SJSA1 (cell line): ENCODE results near the gene CD48. TPM values are rescaled to one million over a fixed set of nuclear protein-coding genes. Genes with fewer than 3 reads are reported as not detected.
"Not testable (repeated sequence)": the region's sequence is repeated elsewhere in the genome, so short reads cannot be mapped to it uniquely, and the experiment has no call there.

ENCODE experiments used
- DNase-seq, 2 experiments: peaks; one replicate each; pipeline ENCODE4 v3.0.0-alpha.2; 2015 to 2020; ENCODE audit warnings: low spot score in 2 of 2, low read depth in 1 of 2
- H3K27ac ChIP-seq: fragments of 250-450 bp; sonication (Bioruptor Pico); 2 replicates; pipeline ENCODE4 v1.5.1; 2020; ENCODE audit warnings: mild to moderate bottlenecking, moderate library complexity
- H3K27me3 ChIP-seq: fragments of 250-450 bp; sonication (Bioruptor Pico); replicated peaks from 2 replicates; pipeline ENCODE4 v1.5.1; 2020; ENCODE audit warnings: mild to moderate bottlenecking, moderate library complexity
- H3K36me3 ChIP-seq: fragments of 250-450 bp; sonication (Bioruptor Pico); 2 replicates; pipeline ENCODE4 v1.5.1; 2020; ENCODE audit warnings: mild to moderate bottlenecking
- H3K4me1 ChIP-seq: fragments of 250-450 bp; sonication (Bioruptor Pico); replicated peaks from 2 replicates; pipeline ENCODE4 v1.6.1; 2021; ENCODE audit warnings: mild to moderate bottlenecking
- H3K4me3 ChIP-seq: fragments of 250-450 bp; sonication (Bioruptor Pico); 2 replicates; pipeline ENCODE4 v1.5.1; 2020; ENCODE audit warnings: mild to moderate bottlenecking
- H3K9me3 ChIP-seq: fragments of 250-450 bp; sonication (Bioruptor Pico); replicated peaks from 2 replicates; pipeline ENCODE4 v1.5.1; 2020; ENCODE audit warnings: mild to moderate bottlenecking
- total RNA-seq: library from RNA; depleted of rRNA; stranded (reverse); fragments of >200 nt; shearing (Covaris generic); gene quantifications from 2 replicates; pipeline ENCODE4 v1.2.3, GENCODE V29; 2014

Gene CD48
- total RNA-seq, 1 experiment from 2014 or later = not detected

GRCh38 chr1:160714034-160714648 is 2.5 kb upstream of the CD48 start:
- not testable (repeated sequence) for DNase-seq, H3K9me3 ChIP-seq, H3K36me3 ChIP-seq, H3K4me3 ChIP-seq, H3K4me1 ChIP-seq, H3K27ac ChIP-seq
- H3K27me3 ChIP-seq = peaks cover 13% of the 10 kb centered on the region

- Histone ChIP-seq H3K9me3 (no peaks in the 10 kb centered on the region), H3K4me1 (no peaks in the 10 kb centered on the region)
Observed at GRCh38 chr1:160713161-160713560, 1.5 kb upstream of the CD48 start.

GRCh38 chr1:160712525-160713080 is 981 bp upstream of the CD48 start:
- H3K27ac ChIP-seq, H3K36me3 ChIP-seq, H3K9me3 ChIP-seq, H3K4me3 ChIP-seq, H3K4me1 ChIP-seq, DNase-seq: not testable (repeated sequence)
- H3K27me3 ChIP-seq = peaks cover 19% of the 10 kb centered on the region

More at GRCh38 chr1:160713161-160713560, 1.5 kb upstream of the CD48 start:
- Histone ChIP-seq H3K4me3 (no peak overlapping the region), H3K27me3 (peaks cover 14% of the 10 kb centered on the region), H3K36me3 (no peaks in the 10 kb centered on the region), H3K27ac (no peak overlapping the region)
- DNase-seq = no peak

- Histone ChIP-seq H3K36me3 (no peaks in the 10 kb centered on the region), H3K4me3 (no peak overlapping the region), H3K9me3 (no peaks in the 10 kb centered on the region), H3K27me3 (peaks cover 17% of the 10 kb centered on the region), H3K4me1 (no peaks in the 10 kb centered on the region), H3K27ac (no peak overlapping the region)
- DNase-seq = no peak
Observed at GRCh38 chr1:160711276-160711601, 383 bp downstream of the CD48 start.

GRCh38 chr1:160710517-160711252 is 937 bp downstream of the CD48 start:
- H3K4me1 ChIP-seq = no peaks in the 10 kb centered on the region
- H3K27me3 ChIP-seq = peaks cover 14% of the 10 kb centered on the region
- DNase-seq = no peak

GRCh38 chr1:160709715-160710114 is 1.9 kb downstream of the CD48 start:
- H3K36me3 ChIP-seq = no peaks in the 10 kb centered on the region
- DNase-seq = no peak

More at GRCh38 chr1:160710517-160711252, 937 bp downstream of the CD48 start:
- no peak overlapping the region for H3K4me3 ChIP-seq
- no peaks in the 10 kb centered on the region for H3K36me3 ChIP-seq
- H3K27ac ChIP-seq = no peak overlapping the region
- no peaks in the 10 kb centered on the region for H3K9me3 ChIP-seq

GRCh38 chr1:160708801-160709200 is 2.8 kb downstream of the CD48 start:
- no peak for DNase-seq
- Histone ChIP-seq H3K36me3 (no peaks in the 10 kb centered on the region), H3K27ac (no peak overlapping the region), H3K4me1 (no peaks in the 10 kb centered on the region), H3K4me3 (no peak overlapping the region), H3K9me3 (no peaks in the 10 kb centered on the region), H3K27me3 (peaks cover 14% of the 10 kb centered on the region)

More at GRCh38 chr1:160709715-160710114, 1.9 kb downstream of the CD48 start:
- Histone ChIP-seq H3K4me3 (no peak overlapping the region), H3K4me1 (no peaks in the 10 kb centered on the region), H3K27me3 (peaks cover 14% of the 10 kb centered on the region), H3K27ac (no peak overlapping the region), H3K9me3 (no peaks in the 10 kb centered on the region)

GRCh38 chr1:160708118-160708517 is 3.5 kb downstream of the CD48 start:
- H3K9me3 ChIP-seq = no peaks in the 10 kb centered on the region
- H3K27me3 ChIP-seq = peaks cover 14% of the 10 kb centered on the region
- DNase-seq = no peak
- H3K27ac ChIP-seq = no peak overlapping the region
- no peak overlapping the region for H3K4me3 ChIP-seq
- H3K4me1 ChIP-seq = no peaks in the 10 kb centered on the region
- no peaks in the 10 kb centered on the region for H3K36me3 ChIP-seq

GRCh38 chr1:160707236-160708064 is 4.2 kb downstream of the CD48 start:
- no peak for DNase-seq
- Histone ChIP-seq H3K4me3 (no peak overlapping the region), H3K36me3 (no peaks in the 10 kb centered on the region), H3K27me3 (peaks cover 14% of the 10 kb centered on the region), H3K4me1 (no peaks in the 10 kb centered on the region), H3K9me3 (no peaks in the 10 kb centered on the region), H3K27ac (no peak overlapping the region)

GRCh38 chr1:160706526-160707235 is 4.9 kb downstream of the CD48 start:
- H3K36me3 ChIP-seq = no peaks in the 10 kb centered on the region
- no peaks in the 10 kb centered on the region for H3K4me1 ChIP-seq
- H3K4me3 ChIP-seq = no peak overlapping the region
- H3K27ac ChIP-seq = no peak overlapping the region
- no peak for DNase-seq
- H3K27me3 ChIP-seq = peaks cover 14% of the 10 kb centered on the region
- H3K9me3 ChIP-seq = no peaks in the 10 kb centered on the region

- Histone ChIP-seq H3K9me3 (no peaks in the 10 kb centered on the region), H3K36me3 (no peaks in the 10 kb centered on the region), H3K27me3 (peaks cover 16% of the 10 kb centered on the region), H3K27ac (no peak overlapping the region), H3K4me3 (no peak overlapping the region), H3K4me1 (no peaks in the 10 kb centered on the region)
- no peak for DNase-seq
Observed at GRCh38 chr1:160705742-160706141, 5.9 kb downstream of the CD48 start.

- not testable (repeated sequence) for H3K4me1 ChIP-seq, H3K27ac ChIP-seq
- peaks cover 10% of the 10 kb centered on the region; the same call in 1 of the 2 replicates for H3K27me3 ChIP-seq
Observed at GRCh38 chr1:160705212-160705621, 6.4 kb downstream of the CD48 start.

GRCh38 chr1:160704250-160704649 is 7.4 kb downstream of the CD48 start:
- Histone ChIP-seq H3K27ac (no peak overlapping the region), H3K9me3 (no peaks in the 10 kb centered on the region), H3K4me3 (no peak overlapping the region), H3K27me3 (0 out of 2 replicates have a peak, but pooled peaks cover 9% of the 10 kb centered on the region), H3K36me3 (no peaks in the 10 kb centered on the region), H3K4me1 (no peaks in the 10 kb centered on the region)
- no peak for DNase-seq

More at GRCh38 chr1:160705212-160705621, 6.4 kb downstream of the CD48 start:
- DNase-seq, H3K9me3 ChIP-seq, H3K36me3 ChIP-seq, H3K4me3 ChIP-seq: not testable (repeated sequence)
